ENCODE measurements around the gene MMEL1. TPM values are rescaled to one million over a fixed set of nuclear protein-coding genes. Genes with fewer than 3 reads are reported as not detected.

MMEL1 gene
- total RNA-seq, 1 experiment from 2014 or later, result not detected

GRCh38 chr1:2598329-2598931 is 34.4 kb downstream of the MMEL1 start (continued):
- TF ChIP-seq, protein P1, sequence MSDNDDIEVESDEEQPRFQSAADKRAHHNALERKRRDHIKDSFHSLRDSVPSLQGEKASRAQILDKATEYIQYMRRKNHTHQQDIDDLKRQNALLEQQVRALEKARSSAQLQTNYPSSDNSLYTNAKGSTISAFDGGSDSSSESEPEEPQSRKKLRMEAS (CRISPR knock-in tag; IDR thresholded peaks at IDR 0.05), result no peak
- TF ChIP-seq E2F1 (CRISPR knock-in tag; IDR thresholded peaks at IDR 0.05), result no peak
- TF ChIP-seq, protein P2, sequence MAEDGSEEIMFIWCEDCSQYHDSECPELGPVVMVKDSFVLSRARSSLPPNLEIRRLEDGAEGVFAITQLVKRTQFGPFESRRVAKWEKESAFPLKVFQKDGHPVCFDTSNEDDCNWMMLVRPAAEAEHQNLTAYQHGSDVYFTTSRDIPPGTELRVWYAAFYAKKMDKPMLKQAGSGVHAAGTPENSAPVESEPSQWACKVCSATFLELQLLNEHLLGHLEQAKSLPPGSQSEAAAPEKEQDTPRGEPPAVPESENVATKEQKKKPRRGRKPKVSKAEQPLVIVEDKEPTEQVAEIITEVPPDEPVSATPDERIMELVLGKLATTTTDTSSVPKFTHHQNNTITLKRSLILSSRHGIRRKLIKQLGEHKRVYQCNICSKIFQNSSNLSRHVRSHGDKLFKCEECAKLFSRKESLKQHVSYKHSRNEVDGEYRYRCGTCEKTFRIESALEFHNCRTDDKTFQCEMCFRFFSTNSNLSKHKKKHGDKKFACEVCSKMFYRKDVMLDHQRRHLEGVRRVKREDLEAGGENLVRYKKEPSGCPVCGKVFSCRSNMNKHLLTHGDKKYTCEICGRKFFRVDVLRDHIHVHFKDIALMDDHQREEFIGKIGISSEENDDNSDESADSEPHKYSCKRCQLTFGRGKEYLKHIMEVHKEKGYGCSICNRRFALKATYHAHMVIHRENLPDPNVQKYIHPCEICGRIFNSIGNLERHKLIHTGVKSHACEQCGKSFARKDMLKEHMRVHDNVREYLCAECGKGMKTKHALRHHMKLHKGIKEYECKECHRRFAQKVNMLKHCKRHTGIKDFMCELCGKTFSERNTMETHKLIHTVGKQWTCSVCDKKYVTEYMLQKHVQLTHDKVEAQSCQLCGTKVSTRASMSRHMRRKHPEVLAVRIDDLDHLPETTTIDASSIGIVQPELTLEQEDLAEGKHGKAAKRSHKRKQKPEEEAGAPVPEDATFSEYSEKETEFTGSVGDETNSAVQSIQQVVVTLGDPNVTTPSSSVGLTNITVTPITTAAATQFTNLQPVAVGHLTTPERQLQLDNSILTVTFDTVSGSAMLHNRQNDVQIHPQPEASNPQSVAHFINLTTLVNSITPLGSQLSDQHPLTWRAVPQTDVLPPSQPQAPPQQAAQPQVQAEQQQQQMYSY (CRISPR knock-in tag; IDR thresholded peaks at IDR 0.05), result no peak
- TF ChIP-seq, protein P3, sequence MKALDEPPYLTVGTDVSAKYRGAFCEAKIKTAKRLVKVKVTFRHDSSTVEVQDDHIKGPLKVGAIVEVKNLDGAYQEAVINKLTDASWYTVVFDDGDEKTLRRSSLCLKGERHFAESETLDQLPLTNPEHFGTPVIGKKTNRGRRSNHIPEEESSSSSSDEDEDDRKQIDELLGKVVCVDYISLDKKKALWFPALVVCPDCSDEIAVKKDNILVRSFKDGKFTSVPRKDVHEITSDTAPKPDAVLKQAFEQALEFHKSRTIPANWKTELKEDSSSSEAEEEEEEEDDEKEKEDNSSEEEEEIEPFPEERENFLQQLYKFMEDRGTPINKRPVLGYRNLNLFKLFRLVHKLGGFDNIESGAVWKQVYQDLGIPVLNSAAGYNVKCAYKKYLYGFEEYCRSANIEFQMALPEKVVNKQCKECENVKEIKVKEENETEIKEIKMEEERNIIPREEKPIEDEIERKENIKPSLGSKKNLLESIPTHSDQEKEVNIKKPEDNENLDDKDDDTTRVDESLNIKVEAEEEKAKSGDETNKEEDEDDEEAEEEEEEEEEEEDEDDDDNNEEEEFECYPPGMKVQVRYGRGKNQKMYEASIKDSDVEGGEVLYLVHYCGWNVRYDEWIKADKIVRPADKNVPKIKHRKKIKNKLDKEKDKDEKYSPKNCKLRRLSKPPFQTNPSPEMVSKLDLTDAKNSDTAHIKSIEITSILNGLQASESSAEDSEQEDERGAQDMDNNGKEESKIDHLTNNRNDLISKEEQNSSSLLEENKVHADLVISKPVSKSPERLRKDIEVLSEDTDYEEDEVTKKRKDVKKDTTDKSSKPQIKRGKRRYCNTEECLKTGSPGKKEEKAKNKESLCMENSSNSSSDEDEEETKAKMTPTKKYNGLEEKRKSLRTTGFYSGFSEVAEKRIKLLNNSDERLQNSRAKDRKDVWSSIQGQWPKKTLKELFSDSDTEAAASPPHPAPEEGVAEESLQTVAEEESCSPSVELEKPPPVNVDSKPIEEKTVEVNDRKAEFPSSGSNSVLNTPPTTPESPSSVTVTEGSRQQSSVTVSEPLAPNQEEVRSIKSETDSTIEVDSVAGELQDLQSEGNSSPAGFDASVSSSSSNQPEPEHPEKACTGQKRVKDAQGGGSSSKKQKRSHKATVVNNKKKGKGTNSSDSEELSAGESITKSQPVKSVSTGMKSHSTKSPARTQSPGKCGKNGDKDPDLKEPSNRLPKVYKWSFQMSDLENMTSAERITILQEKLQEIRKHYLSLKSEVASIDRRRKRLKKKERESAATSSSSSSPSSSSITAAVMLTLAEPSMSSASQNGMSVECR (CRISPR knock-in tag; IDR thresholded peaks at IDR 0.05; ENCODE audit: borderline replicate concordance), result no peak
- no peak for TF ChIP-seq ZSCAN18 (CRISPR knock-in tag; IDR thresholded peaks at IDR 0.05)
- TF ChIP-seq GABPB1 (CRISPR knock-in tag; IDR thresholded peaks at IDR 0.05), result no peak

DNA sequence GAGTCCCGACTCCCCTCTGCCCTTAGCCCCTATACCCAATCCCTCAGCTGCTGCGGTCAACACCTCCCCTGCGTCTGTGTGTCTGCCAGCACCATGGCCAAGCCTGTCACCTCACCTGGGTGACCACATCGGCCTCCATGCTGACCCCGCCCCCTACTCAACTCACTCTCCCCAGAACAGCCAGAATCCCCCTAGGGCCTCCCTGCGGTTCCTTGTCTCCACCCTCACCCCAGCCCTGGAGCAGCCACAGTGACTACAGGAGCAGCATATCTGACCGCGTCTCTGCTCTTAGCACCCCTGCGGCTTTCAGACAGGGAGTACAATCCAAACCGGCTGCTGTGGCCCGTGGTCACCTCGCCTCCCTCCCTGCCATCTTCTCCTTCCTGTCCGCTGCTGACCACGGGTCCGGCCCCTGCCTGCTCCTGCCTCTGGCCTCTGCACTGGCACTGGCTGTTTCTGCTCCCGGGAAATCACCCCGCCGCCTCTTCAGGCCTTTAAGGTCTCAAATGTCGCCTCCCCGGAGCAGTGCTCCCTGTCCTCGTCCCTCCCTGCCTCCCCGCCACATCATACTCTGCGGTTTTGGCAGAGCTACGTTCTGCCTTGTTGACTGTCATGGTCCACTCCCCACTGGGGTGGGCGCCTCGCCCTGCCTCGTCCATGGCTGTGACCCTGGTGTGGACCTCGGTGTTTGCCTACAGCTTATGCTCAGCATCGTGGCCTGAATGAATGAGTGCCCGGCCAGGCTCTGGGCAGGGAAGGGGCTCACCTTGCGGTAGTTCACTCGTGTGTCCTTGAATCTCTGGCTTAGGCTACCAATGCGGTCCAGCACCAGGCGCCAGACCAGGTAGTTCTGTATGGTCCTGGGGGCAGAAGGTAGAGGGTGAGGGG is 35.1 kb downstream of the MMEL1 start:
- no peak for DNase-seq (ENCODE audit: low spot score)
- no peak for TF ChIP-seq ATF1 (CRISPR knock-in tag; IDR thresholded peaks at IDR 0.05)
- no peak for TF ChIP-seq GTF2I (CRISPR knock-in tag; conservative IDR thresholded peaks at IDR 0.05)
- TF ChIP-seq, protein P4, sequence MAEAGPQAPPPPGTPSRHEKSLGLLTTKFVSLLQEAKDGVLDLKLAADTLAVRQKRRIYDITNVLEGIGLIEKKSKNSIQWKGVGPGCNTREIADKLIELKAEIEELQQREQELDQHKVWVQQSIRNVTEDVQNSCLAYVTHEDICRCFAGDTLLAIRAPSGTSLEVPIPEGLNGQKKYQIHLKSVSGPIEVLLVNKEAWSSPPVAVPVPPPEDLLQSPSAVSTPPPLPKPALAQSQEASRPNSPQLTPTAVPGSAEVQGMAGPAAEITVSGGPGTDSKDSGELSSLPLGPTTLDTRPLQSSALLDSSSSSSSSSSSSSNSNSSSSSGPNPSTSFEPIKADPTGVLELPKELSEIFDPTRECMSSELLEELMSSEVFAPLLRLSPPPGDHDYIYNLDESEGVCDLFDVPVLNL (CRISPR knock-in tag; IDR thresholded peaks at IDR 0.05; ENCODE audit: borderline replicate concordance, low read depth), result no peak
- TF ChIP-seq, protein P5, sequence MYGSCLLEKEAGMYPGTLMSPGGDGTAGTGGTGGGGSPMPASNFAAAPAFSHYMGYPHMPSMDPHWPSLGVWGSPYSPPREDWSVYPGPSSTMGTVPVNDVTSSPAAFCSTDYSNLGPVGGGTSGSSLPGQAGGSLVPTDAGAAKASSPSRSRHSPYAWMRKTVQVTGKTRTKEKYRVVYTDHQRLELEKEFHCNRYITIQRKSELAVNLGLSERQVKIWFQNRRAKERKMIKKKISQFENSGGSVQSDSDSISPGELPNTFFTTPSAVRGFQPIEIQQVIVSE (CRISPR knock-in tag; IDR thresholded peaks at IDR 0.05; ENCODE audit: borderline replicate concordance), result no peak
- TF ChIP-seq ZNF425 (CRISPR knock-in tag; conservative IDR thresholded peaks at IDR 0.05), result no peak
- no peak for TF ChIP-seq NFYB (CRISPR knock-in tag; conservative IDR thresholded peaks at IDR 0.05; ENCODE audit: low read depth)
- no peak for TF ChIP-seq ATF3 (CRISPR knock-in tag; conservative IDR thresholded peaks at IDR 0.05)
- TF ChIP-seq ETV6 (CRISPR knock-in tag; IDR thresholded peaks at IDR 0.05), result no peak
- no peak for TF ChIP-seq NR3C1 (CRISPR knock-in tag; conservative IDR thresholded peaks at IDR 0.05; ENCODE audit: low read depth)
- no peak for TF ChIP-seq OVOL2 (CRISPR knock-in tag; IDR thresholded peaks at IDR 0.05; ENCODE audit: borderline replicate concordance)
- no peak for TF ChIP-seq KAT7 (CRISPR knock-in tag; IDR thresholded peaks at IDR 0.05; ENCODE audit: borderline replicate concordance)
- no peak for TF ChIP-seq ZNF232 (CRISPR knock-in tag; IDR thresholded peaks at IDR 0.05)

More for the DNA sequence above, 35.1 kb downstream of the MMEL1 start:
- H3K4me3 Mint-ChIP-seq, result no peak overlapping the region
- no peaks in the 10 kb centered on the region for H3K36me3 Mint-ChIP-seq
- peaks cover 12% of the 10 kb centered on the region for H3K9me3 Mint-ChIP-seq
- ChIA-PET POLR2A (no interaction called here), CTCF (no interaction called here)
- no peak overlapping the region for H3K27ac Mint-ChIP-seq
- H3K27me3 Mint-ChIP-seq (ENCODE audit: low read depth), result no peaks in the 10 kb centered on the region; the same call in 1 of the 2 replicates
- no peak for ATAC-seq
- no peaks in the 10 kb centered on the region for H3K4me1 Mint-ChIP-seq
